ENCODE measurements around the gene WDR7. TPM values are rescaled to one million over a fixed set of nuclear protein-coding genes. Genes with fewer than 3 reads are reported as not detected.

WDR7 gene
- total and polyA plus RNA-seq, 2 of the 4 experiments (the other 2 are of a cell fraction), result 3.7 to 23.3 TPM

GRCh38 chr18:56823986-56824565 is 172.9 kb downstream of the WDR7 start:
- H2AFZ ChIP-seq (replicated peaks; ENCODE audit: low read length, poor library complexity), result no peak overlapping the region
- no peak overlapping the region for H2AK5ac ChIP-seq (ENCODE audit: low read depth, low read length)
- ATAC-seq (ENCODE audit: low read depth), result peak; percentile 49; the same call in 1 of the 2 replicates
- H3K9me1 ChIP-seq (ENCODE audit: insufficient read depth, low read length), result no peaks in the 10 kb centered on the region
- no peak overlapping the region for H2BK15ac ChIP-seq (ENCODE audit: low read depth, low read length)
- H4K91ac ChIP-seq (ENCODE audit: insufficient read depth, low read depth, low read length), result no peak overlapping the region
- H3K27me3 ChIP-seq (ENCODE audit: control insufficient read depth, insufficient read depth, low read length), result no peaks in the 10 kb centered on the region
- H3K4ac ChIP-seq (ENCODE audit: low read depth, low read length), result no peak overlapping the region
- no peak for TF ChIP-seq CHD1 (IDR thresholded peaks at IDR 0.05; ENCODE audit: low read depth, low read length)
- TF ChIP-seq CTCF (conservative IDR thresholded peaks at IDR 0.05; ENCODE audit: low read depth, low read length), result no peak
- no peak for TF ChIP-seq RFX5 (IDR thresholded peaks at IDR 0.05; ENCODE audit: low read depth, low read length)
- TF ChIP-seq FOS (IDR thresholded peaks at IDR 0.05; ENCODE audit: low read depth, low read length), result no peak
- TF ChIP-seq SMC3 (IDR thresholded peaks at IDR 0.05; ENCODE audit: low read depth, low read length), result no peak
- no peak for TF ChIP-seq POLR2A (IDR thresholded peaks at IDR 0.05; ENCODE audit: low read depth, low read length)
- no peak for TF ChIP-seq ELK1 (IDR thresholded peaks at IDR 0.05; ENCODE audit: borderline replicate concordance, low read depth, low read length)
- TF ChIP-seq MXI1 (IDR thresholded peaks at IDR 0.05; ENCODE audit: borderline replicate concordance, low read depth, low read length), result no peak
- no peak for TF ChIP-seq MAZ (IDR thresholded peaks at IDR 0.05; ENCODE audit: borderline replicate concordance, low read depth, low read length)
- no peak for TF ChIP-seq MAFK (IDR thresholded peaks at IDR 0.05; ENCODE audit: low read depth, low read length)
- no peak for TF ChIP-seq CEBPB (IDR thresholded peaks at IDR 0.05; ENCODE audit: low read depth, low read length)
- no peaks in the 10 kb centered on the region for H4K20me1 ChIP-seq (ENCODE audit: insufficient read depth, low read length)
- CTCF ChIA-PET, result no interaction called here
- no peak overlapping the region for H2BK5ac ChIP-seq (ENCODE audit: low read depth, low read length, poor library complexity, severe bottlenecking)
- POLR2A ChIA-PET (ENCODE audit: unreplicated experiment), result no interaction called here
- WGBS, 2 experiments (ENCODE audit: extremely low coverage in 2 of 2, insufficient read length in 1 of 2), result no CpG with 5 or more reads among the region's 1 CpG
- intact Hi-C loops (cut with micrococcal nuclease), result no loop called here
- H3K9me3 ChIP-seq (ENCODE audit: control insufficient read depth, insufficient read depth, low read length), result no peaks in the 10 kb centered on the region
- H3K4me3 ChIP-seq (ENCODE audit: insufficient read depth, low read depth, low read length), result no peak overlapping the region
- no peak overlapping the region for H2BK20ac ChIP-seq (ENCODE audit: low read depth, low read length)
- no peak overlapping the region for H3K9ac ChIP-seq (ENCODE audit: low read depth, low read length)
- no peak overlapping the region for H3K56ac ChIP-seq (ENCODE audit: extremely low read depth, insufficient read depth, low read length)
- no peak overlapping the region for H3K4me2 ChIP-seq (ENCODE audit: low read depth, low read length)
- H3K18ac ChIP-seq (ENCODE audit: low read depth, low read length), result no peak overlapping the region
- no TSS peak for BruUV-seq (replicated peaks)
- dilution Hi-C loops (cut with HindIII; ENCODE audit: low sequenced_read_pairs, unreplicated experiment), result no loop called here
- DNase-seq, result no peak
- H3K36me3 ChIP-seq (ENCODE audit: control insufficient read depth, insufficient read depth, low read length), result no peaks in the 10 kb centered on the region
- no peak overlapping the region for H3K23ac ChIP-seq (ENCODE audit: low read depth, low read length)
- H3K4me1 ChIP-seq (ENCODE audit: control insufficient read depth, insufficient read depth, low read length), result no peaks in the 10 kb centered on the region
- no peak overlapping the region for H4K8ac ChIP-seq (ENCODE audit: low read depth in 2 of 2, low read length in 2 of 2)
- no peak overlapping the region for H3K27ac ChIP-seq (ENCODE audit: insufficient read depth, low read length)
- no peak overlapping the region for H4K5ac ChIP-seq (ENCODE audit: low read depth, low read length)
- H2AK9ac ChIP-seq (replicated peaks; ENCODE audit: low read depth, low read length, poor library complexity), result no peak overlapping the region
- no peak overlapping the region for H2BK120ac ChIP-seq (ENCODE audit: low read depth, low read length)
- H3K14ac ChIP-seq (replicated peaks; ENCODE audit: low read depth, low read length), result no peak overlapping the region
- in situ Hi-C loops (cut with MboI; ENCODE audit: low sequenced_read_pairs), result no loop called here
- H3K79me1 ChIP-seq (ENCODE audit: low read depth in 1 of 2, low read length in 2 of 2), result no peaks in the 10 kb centered on the region
